Kidney (tissue), 14 donors: ENCODE measurements around the gene GNG3. TPM values are rescaled to one million over a fixed set of nuclear protein-coding genes. Genes with fewer than 3 reads are reported as not detected.

Source experiments
- DNase-seq, 5 donors: peaks; one replicate each; pipeline ENCODE4 v3.0.0-alpha.2; 2013 to 2020
- FAIRE-seq: peaks from 2 replicates; lab custom pipeline; 2012; peaks lifted over from hg19 to GRCh38; lab: Jason Lieb, UNC
- H3K27ac ChIP-seq, 2 donors: one replicate each; pipeline ENCODE4 v1.7.0; 2013; ENCODE audit warnings: low read depth in 2 of 2, low read length in 2 of 2, inconsistent platforms in 1 of 2
- H3K27me3 ChIP-seq: one replicate; pipeline ENCODE4 v1.7.1; 2013; ENCODE audit warnings: low read length, inconsistent platforms; ENCODE audit not compliant: control insufficient read depth, insufficient read depth
- H3K36me3 ChIP-seq, 3 donors: one replicate each; pipeline versions ENCODE4 v1.7.0 to v1.7.1; 2013; ENCODE audit warnings: low read length in 3 of 3, control low read depth in 1 of 3, inconsistent platforms in 1 of 3; ENCODE audit not compliant: insufficient read depth in 3 of 3, control insufficient read depth in 2 of 3
- H3K4me1 ChIP-seq, 3 donors: one replicate each; pipeline versions ENCODE4 v1.7.0 to v1.7.1; 2013; ENCODE audit warnings: low read length in 3 of 3, inconsistent platforms in 1 of 3, low read depth in 1 of 3; ENCODE audit not compliant: control insufficient read depth in 2 of 3, insufficient read depth in 2 of 3
- H3K4me3 ChIP-seq, 3 donors: one replicate each; pipeline versions ENCODE4 v1.7.0 to v1.8.1; 2013; ENCODE audit warnings: low read length in 3 of 3, control low read depth in 1 of 3, inconsistent platforms in 1 of 3
- H3K9ac ChIP-seq, 3 donors: one replicate each; pipeline versions ENCODE4 v1.7.0 to v1.7.1; 2013; ENCODE audit warnings: low read length in 3 of 3, control low read depth in 1 of 3, inconsistent platforms in 1 of 3
- H3K9me3 ChIP-seq, 3 donors: one replicate each; pipeline versions ENCODE4 v1.7.0 to v1.7.1; 2013; ENCODE audit warnings: low read length in 3 of 3, control low read depth in 1 of 3, inconsistent platforms in 1 of 3; ENCODE audit not compliant: control insufficient read depth in 2 of 3, insufficient read depth in 1 of 3
- CTCF ChIP-seq: IDR thresholded peaks from 3 replicates; pipeline ENCODE4 v1.5.1; 2012; ENCODE audit warnings: mild to moderate bottlenecking, moderate library complexity, borderline replicate concordance; ENCODE audit not compliant: insufficient read depth; ENCODE audit errors: extremely low read depth
- intact Hi-C: fragments of 100-400 bp; cut with DNase I; formaldehyde crosslinking; loops from one replicate; pipeline ENCODE4 v1.11.1; 2022
- polyA plus RNA-seq: library from polyadenylated mRNA; stranded (reverse); fragments of 350-450 nt; fragmentation: Illumina TruSeq; extraction: RNeasy Lipid Tissue Mini Kit (QIAGEN cat#74804); gene quantifications from one replicate; pipeline ENCODE4 v1.2.3, GENCODE V29; 2014; ENCODE audit warnings: low read depth, low replicate concordance; ENCODE audit not compliant: insufficient read depth
- total RNA-seq: library from RNA; stranded (reverse); fragmentation: NEBNext Ultra II Directional; extraction: Animal tissue kit (Norgen Biotek cat#: 25700); gene quantifications from one replicate; pipeline ENCODE4 v1.2.1, GENCODE V29; 2021
- donor health status: control.
- donor health status: control.
- donor health status: control.
- donor health status: control.
- donor health status: control.
- donor health status: DM: yes; HTN: yes; CAD: no.
- donor health status: Normal renal cell carcinoma (clear cell type).

Gene GNG3
- total and polyA plus RNA-seq, 2 donors from 2014 or later: 1.1 TPM; not detected in 1

GRCh38 chr11:62715150-62716130 is 8.0 kb downstream of the GNG3 start:
- H3K9me3 ChIP-seq: no peaks in the 10 kb centered on the region
- no peaks in the 10 kb centered on the region for H3K27me3 ChIP-seq
- no peak overlapping the region for H3K27ac ChIP-seq
- H3K4me3 ChIP-seq: no peak overlapping the region
- no peak for FAIRE-seq
- H3K9ac ChIP-seq: no peak overlapping the region
- no peak for DNase-seq
- TF ChIP-seq CTCF: no peak
- peaks cover 0 to 8% (median 0%) of the 10 kb centered on the region in 3 donors for H3K4me1 ChIP-seq
- intact Hi-C loops: no loop called here
- peaks cover 23 to 80% (median 42%) of the 10 kb centered on the region in 3 donors for H3K36me3 ChIP-seq

GRCh38 chr11:62716206-62716605 is 8.7 kb downstream of the GNG3 start:
- H3K27me3 ChIP-seq: no peaks in the 10 kb centered on the region
- H3K4me1 ChIP-seq: peaks cover 0 to 8% (median 0%) of the 10 kb centered on the region in 3 donors
- no peak overlapping the region for H3K9ac ChIP-seq
- no peak for TF ChIP-seq CTCF
- peaks cover 23 to 83% (median 47%) of the 10 kb centered on the region in 3 donors for H3K36me3 ChIP-seq
- H3K9me3 ChIP-seq: no peaks in the 10 kb centered on the region
- DNase-seq (no peak), FAIRE-seq (no peak)
- no peak overlapping the region for H3K4me3 ChIP-seq
- intact Hi-C loops: no loop called here
- no peak overlapping the region for H3K27ac ChIP-seq

GRCh38 chr11:62716816-62717215 is 9.3 kb downstream of the GNG3 start:
- Histone ChIP-seq H3K4me1 (peaks cover 0 to 8% (median 0%) of the 10 kb centered on the region in 3 donors), H3K4me3 (no peak overlapping the region), H3K9ac (no peak overlapping the region), H3K36me3 (peaks cover 26 to 85% (median 53%) of the 10 kb centered on the region in 3 donors), H3K27me3 (no peaks in the 10 kb centered on the region), H3K27ac (no peak overlapping the region), H3K9me3 (no peaks in the 10 kb centered on the region)
- no peak for FAIRE-seq
- TF ChIP-seq CTCF: no peak
- DNase-seq: no peak
- intact Hi-C loops: no loop called here
